Hepatocyte (in vitro differentiated cells): ENCODE results near the gene FOSB. TPM values are rescaled to one million over a fixed set of nuclear protein-coding genes. Genes with fewer than 3 reads are reported as not detected.
A peak's percentile ranks its signal among the peaks of the same experiment; 100 is the strongest.

Experiments
- DNase-seq: peaks from one replicate; pipeline ENCODE4 v3.0.0-alpha.2; 2016; ENCODE audit warnings: low spot score
- H2AFZ ChIP-seq: fragments of 200-600 bp; sonication (generic); 2 replicates; pipeline ENCODE4 v1.6.0; 2016; ENCODE audit warnings: antibody characterized with exemption, mild to moderate bottlenecking
- H3K27ac ChIP-seq: fragments of 200-600 bp; sonication (generic); 2 replicates; pipeline ENCODE4 v1.5.1; 2016; ENCODE audit warnings: mild to moderate bottlenecking
- H3K27me3 ChIP-seq: fragments of 200-600 bp; sonication (generic); 2 replicates; pipeline ENCODE4 v1.6.1; 2016
- H3K36me3 ChIP-seq: fragments of 200-600 bp; sonication (generic); replicated peaks from 2 replicates; pipeline ENCODE4 v1.5.1; 2016; ENCODE audit warnings: low read depth; ENCODE audit not compliant: insufficient read depth
- H3K4me1 ChIP-seq: fragments of 200-600 bp; sonication (generic); 2 replicates; pipeline ENCODE4 v1.5.1; 2016; ENCODE audit warnings: mild to moderate bottlenecking, moderate library complexity; ENCODE audit not compliant: insufficient read depth
- H3K4me2 ChIP-seq: fragments of 200-600 bp; sonication (generic); 2 replicates; pipeline ENCODE4 v1.6.0; 2016
- H3K4me3 ChIP-seq: fragments of 200-600 bp; sonication (generic); 2 replicates; pipeline ENCODE4 v1.5.1; 2016; ENCODE audit warnings: mild to moderate bottlenecking
- H3K79me2 ChIP-seq: fragments of 200-600 bp; sonication (generic); 2 replicates; pipeline ENCODE4 v1.6.0; 2017; ENCODE audit warnings: mild to moderate bottlenecking
- H3K9me2 ChIP-seq: fragments of 200-600 bp; sonication (generic); replicated peaks from 2 replicates; pipeline ENCODE4 v1.6.0; 2017; ENCODE audit warnings: mild to moderate bottlenecking; ENCODE audit not compliant: insufficient read depth
- H3K9me3 ChIP-seq: fragments of 200-600 bp; sonication (generic); 2 replicates; pipeline ENCODE4 v1.5.1; 2016; ENCODE audit warnings: low read depth, mild to moderate bottlenecking
- H4K20me1 ChIP-seq: fragments of 200-600 bp; sonication (generic); 2 replicates; pipeline ENCODE4 v1.6.0; 2016; ENCODE audit warnings: mild to moderate bottlenecking; ENCODE audit not compliant: insufficient read depth, poor library complexity, severe bottlenecking
- CTCF ChIP-seq: fragments of 200-600 bp; sonication (generic); IDR thresholded peaks from 2 replicates; pipeline ENCODE4 v1.5.1; 2016; ENCODE audit warnings: antibody characterized with exemption, mild to moderate bottlenecking; ENCODE audit not compliant: poor library complexity
- EZH2 ChIP-seq: fragments of 200-600 bp; sonication (generic); IDR thresholded peaks from 2 replicates; pipeline ENCODE4 v1.6.1; 2016; ENCODE audit warnings: antibody characterized with exemption, mild to moderate bottlenecking, borderline replicate concordance
- EZH2phosphoT487 ChIP-seq: fragments of 200-600 bp; sonication (generic); IDR thresholded peaks from one replicate; pipeline ENCODE4 v1.6.1; 2018; ENCODE audit warnings: antibody characterized with exemption, mild to moderate bottlenecking, low read depth, moderate library complexity; ENCODE audit not compliant: unreplicated experiment, severe bottlenecking
- WGBS: methylation state at CpG from one replicate; pipeline ENCODE4 v1.1.6; 2016; ENCODE audit warnings: low lambda C conversion rate; ENCODE audit errors: missing lambda C conversion rate; 5-methylcytosine and 5-hydroxymethylcytosine counted together
- polyA plus RNA-seq: library from polyadenylated mRNA; unstranded; fragments of >200 nt; fragmentation: Nextera tagmentation; extraction: Ambion mirVana; gene quantifications from 2 replicates; pipeline ENCODE4 v1.2.1, GENCODE V29; 2016
- total RNA-seq: library from RNA; depleted of rRNA; stranded (reverse); fragments of >200 nt; gene quantifications from 2 replicates; pipeline ENCODE4 v1.2.3, GENCODE V29; 2014

Gene FOSB
- total and polyA plus RNA-seq, 2 experiments from 2014 or later = 73.1 to 114 TPM

- no peaks in the 10 kb centered on the region for H3K27me3 ChIP-seq
- TF ChIP-seq EZH2phosphoT487 (no peak), CTCF (no peak), EZH2 (no peak)
- peak within 1 kb of the TSS; percentile 91 for H3K4me2 ChIP-seq
- peak; percentile 93 for DNase-seq
- H3K27ac ChIP-seq = peak within 1 kb of the TSS; percentile 98
- H2AFZ ChIP-seq = peak within 1 kb of the TSS; percentile 83
- WGBS = 2% methylated on average over 39 of the region's 65 CpGs
- no peaks in the 10 kb centered on the region for H3K9me3 ChIP-seq
- H3K36me3 ChIP-seq = no peaks in the 10 kb centered on the region
- H3K79me2 ChIP-seq = peaks cover 51% of the 10 kb centered on the region
- peaks cover 15% of the 10 kb centered on the region for H3K4me1 ChIP-seq
- H3K9me2 ChIP-seq = no peaks in the 10 kb centered on the region
- peak within 1 kb of the TSS; percentile 98 for H3K4me3 ChIP-seq
- H4K20me1 ChIP-seq = peaks cover 12% of the 10 kb centered on the region
Measured at GRCh38 chr19:45506989-45507871, 39.4 kb downstream of the FOSB start, which contains the start of gene VASP. Gene VASP, plus strand, starts transcription at chr19:45507479. Its CDS starts 293 bp downstream, at chr19:45507772.

- H3K27ac ChIP-seq = peak overlapping the region; percentile 98
- no peaks in the 10 kb centered on the region for H3K9me3 ChIP-seq
- H3K4me3 ChIP-seq = peak overlapping the region; percentile 98
- DNase-seq = no peak
- H4K20me1 ChIP-seq = peaks cover 12% of the 10 kb centered on the region
- TF ChIP-seq CTCF (no peak), EZH2phosphoT487 (no peak), EZH2 (no peak)
- H2AFZ ChIP-seq = no peak overlapping the region
- H3K4me2 ChIP-seq = peak overlapping the region; percentile 91
- peaks cover 58% of the 10 kb centered on the region for H3K79me2 ChIP-seq
- no peaks in the 10 kb centered on the region for H3K36me3 ChIP-seq
- no peaks in the 10 kb centered on the region for H3K9me2 ChIP-seq
- H3K27me3 ChIP-seq = no peaks in the 10 kb centered on the region
- WGBS = under 1% methylated on average over 22 of the region's 22 CpGs
- peaks cover 15% of the 10 kb centered on the region for H3K4me1 ChIP-seq
Measured at GRCh38 chr19:45507872-45508416, 40.1 kb downstream of the FOSB start.

GRCh38 chr19:45508417-45508860, 40.6 kb downstream of the FOSB start:
- peak overlapping the region; percentile 98 for H3K27ac ChIP-seq
- H3K79me2 ChIP-seq = peaks cover 63% of the 10 kb centered on the region
- H3K27me3 ChIP-seq = no peaks in the 10 kb centered on the region
- no peaks in the 10 kb centered on the region for H3K9me2 ChIP-seq
- H4K20me1 ChIP-seq = peaks cover 12% of the 10 kb centered on the region
- DNase-seq = peak; percentile 86
- H3K9me3 ChIP-seq = no peaks in the 10 kb centered on the region
- H3K4me2 ChIP-seq = peak overlapping the region; percentile 91
- TF ChIP-seq EZH2phosphoT487 = no peak
- TF ChIP-seq EZH2 = no peak
- TF ChIP-seq CTCF = no peak
- WGBS = 3% methylated on average over 15 of the region's 26 CpGs
- H3K4me3 ChIP-seq = peak overlapping the region; percentile 98
- peaks cover 15% of the 10 kb centered on the region for H3K4me1 ChIP-seq
- H2AFZ ChIP-seq = no peak overlapping the region
- H3K36me3 ChIP-seq = no peaks in the 10 kb centered on the region
